DMS 273 treated with DMSO at 0.1 percent for 48 hours (cell line): Measurements from ENCODE around the gene FKBP4.

Experiments
- DNase-seq: peaks from one replicate; lab custom pipeline; 2025; lab: John Stamatoyannopoulos, UW

FKBP4 gene

GRCh38 chr12:2813214-2814185 lies 18.7 kb downstream of the FKBP4 start:
- DNase-seq: peak; percentile 17

GRCh38 chr12:2819810-2820209 lies 25.0 kb downstream of the FKBP4 start:
- no peak for DNase-seq

DNA sequence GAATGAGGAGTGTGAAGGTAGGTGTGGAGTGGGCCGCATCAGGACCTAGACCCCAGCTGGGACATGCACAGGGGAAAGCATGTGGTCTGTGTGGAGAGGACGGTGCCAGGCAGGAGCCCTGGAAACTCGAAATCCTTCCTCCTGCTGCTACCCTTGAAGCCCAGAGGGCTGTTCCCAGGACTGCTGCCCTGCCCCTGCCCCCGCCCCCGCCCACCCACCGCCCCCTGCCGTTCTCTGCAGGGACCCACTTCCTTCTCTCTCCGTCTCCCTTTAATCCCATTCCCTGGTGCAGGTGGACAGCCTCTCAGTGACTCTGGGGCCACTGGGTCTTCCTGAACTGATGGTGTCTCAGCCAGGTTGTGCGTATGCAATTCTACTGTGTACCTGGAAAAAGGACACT lies 25.7 kb downstream of the FKBP4 start:
- DNase-seq: no peak

DNA sequence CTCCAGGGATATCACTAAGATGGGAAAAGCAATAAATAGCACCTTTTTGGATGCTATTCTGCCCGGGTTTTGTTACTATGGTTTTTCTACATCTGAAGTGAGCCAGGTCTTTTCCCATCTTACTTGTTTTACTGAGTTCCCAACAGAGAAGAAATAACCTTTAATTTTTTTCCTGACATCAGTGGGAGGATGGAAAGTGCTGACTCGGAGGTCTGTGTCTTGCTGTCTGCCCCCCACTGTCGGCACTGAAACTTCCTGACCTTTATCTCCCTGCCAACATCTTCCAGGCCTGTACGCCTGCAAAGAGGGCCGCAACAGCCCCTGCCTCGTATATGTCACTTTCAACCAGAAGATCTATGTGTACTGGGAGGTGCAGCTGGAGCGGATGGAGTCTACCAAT lies 28.7 kb downstream of the FKBP4 start:
- DNase-seq: no peak

- DNase-seq: no peak
Measured at GRCh38 chr12:2824541-2824940, 29.8 kb downstream of the FKBP4 start.

- no peak for DNase-seq
Measured at GRCh38 chr12:2825132-2825531, 30.4 kb downstream of the FKBP4 start.

DNA sequence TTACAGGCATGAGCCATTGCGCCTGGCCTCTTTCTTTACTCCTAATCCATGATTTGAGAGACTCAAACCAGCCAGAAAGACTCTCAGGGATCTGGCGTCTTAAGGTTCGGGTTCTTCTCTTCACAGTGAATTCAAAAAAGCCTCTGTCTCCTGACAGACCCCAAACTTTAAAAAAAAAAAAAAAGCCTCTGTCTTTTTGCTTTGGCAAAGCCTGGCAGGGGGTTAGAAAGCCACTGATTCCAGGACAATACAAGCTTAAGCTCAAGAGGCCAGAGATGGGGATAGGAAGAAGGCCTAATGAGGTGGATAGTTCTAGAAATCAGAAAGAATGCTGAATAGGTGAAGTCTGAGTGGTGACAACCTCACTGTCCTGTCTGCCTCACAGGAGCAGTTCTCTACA lies 31.3 kb downstream of the FKBP4 start:
- DNase-seq: no peak

GRCh38 chr12:2826721-2827515 lies 32.1 kb downstream of the FKBP4 start:
- no peak for DNase-seq

DNA sequence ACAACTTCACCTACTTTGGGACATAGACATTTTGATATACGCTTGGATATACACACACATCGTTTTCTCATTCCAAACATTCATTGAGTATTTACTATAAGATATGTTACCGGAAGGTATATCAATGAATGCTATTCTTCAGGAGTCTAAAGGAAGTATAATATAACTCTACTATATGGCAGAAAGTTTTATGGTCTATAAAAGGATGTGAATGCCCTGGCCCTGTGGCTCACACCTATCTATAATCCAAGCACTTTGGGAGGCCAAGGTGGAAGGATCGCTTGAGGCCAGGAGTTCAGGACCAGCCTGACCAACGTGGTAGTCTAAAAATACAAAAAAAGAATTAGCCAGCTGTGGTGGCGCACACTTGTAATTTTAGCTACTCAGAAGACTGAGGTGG lies 34.5 kb downstream of the FKBP4 start:
- DNase-seq: no peak

- DNase-seq: no peak
Measured at GRCh38 chr12:2832550-2833127, 37.9 kb downstream of the FKBP4 start.

- DNase-seq: no peak
Measured at GRCh38 chr12:2833327-2833726, 38.6 kb downstream of the FKBP4 start.

GRCh38 chr12:2833810-2834209 lies 39.0 kb downstream of the FKBP4 start:
- DNase-seq: no peak

DNA sequence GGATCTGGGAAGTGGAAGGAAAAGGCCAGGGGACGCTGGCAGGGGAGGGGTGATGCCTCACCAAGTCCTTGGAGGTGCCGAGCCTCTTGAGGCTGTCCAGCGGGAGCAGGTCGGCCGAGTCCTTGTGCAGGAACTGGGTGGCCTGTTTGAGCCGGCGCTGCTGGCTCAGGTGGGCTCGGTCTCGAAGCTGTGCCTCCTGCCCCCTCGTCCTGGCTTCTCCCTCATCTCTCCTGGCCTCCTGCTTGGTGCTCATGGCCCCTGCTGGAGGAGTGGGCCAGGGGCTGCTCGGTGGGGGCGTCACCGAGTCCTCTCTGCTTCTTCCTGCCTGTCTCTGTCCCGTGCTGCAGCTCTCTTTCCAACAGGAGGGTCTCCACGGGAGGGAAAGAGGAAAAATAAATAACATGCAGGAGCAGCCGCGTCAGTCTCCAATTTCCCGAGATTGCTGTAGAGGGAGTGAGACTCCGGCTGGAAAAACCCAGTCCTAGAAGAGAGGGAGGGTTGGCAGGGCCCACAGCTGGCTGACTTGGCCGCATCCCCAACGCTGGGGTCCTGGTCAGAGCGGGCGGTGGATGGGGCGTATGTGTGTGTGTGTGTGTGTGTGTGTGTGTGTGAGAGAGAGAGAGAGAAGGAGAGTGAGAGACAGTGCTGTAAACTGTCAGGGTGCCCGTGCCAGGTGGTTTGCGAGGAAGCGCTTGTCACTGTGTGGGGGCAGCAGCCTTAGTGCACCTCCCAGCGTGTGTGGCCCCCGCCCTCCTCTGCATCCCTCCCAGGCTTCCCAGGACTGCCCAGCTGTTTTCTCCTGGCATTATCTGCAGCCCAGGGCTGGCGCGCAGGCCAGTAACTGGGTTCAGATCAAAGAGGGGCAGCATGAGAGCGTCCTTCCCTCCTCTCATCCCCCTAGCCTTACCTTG lies 40.1 kb downstream of the FKBP4 start, which contains the start of gene NRIP2:
Gene NRIP2 (minus strand): TSS at position 455 of the 911 bp plus-strand sequence. CDS start 52 bp downstream, at position 403.
- no peak for DNase-seq

DNA sequence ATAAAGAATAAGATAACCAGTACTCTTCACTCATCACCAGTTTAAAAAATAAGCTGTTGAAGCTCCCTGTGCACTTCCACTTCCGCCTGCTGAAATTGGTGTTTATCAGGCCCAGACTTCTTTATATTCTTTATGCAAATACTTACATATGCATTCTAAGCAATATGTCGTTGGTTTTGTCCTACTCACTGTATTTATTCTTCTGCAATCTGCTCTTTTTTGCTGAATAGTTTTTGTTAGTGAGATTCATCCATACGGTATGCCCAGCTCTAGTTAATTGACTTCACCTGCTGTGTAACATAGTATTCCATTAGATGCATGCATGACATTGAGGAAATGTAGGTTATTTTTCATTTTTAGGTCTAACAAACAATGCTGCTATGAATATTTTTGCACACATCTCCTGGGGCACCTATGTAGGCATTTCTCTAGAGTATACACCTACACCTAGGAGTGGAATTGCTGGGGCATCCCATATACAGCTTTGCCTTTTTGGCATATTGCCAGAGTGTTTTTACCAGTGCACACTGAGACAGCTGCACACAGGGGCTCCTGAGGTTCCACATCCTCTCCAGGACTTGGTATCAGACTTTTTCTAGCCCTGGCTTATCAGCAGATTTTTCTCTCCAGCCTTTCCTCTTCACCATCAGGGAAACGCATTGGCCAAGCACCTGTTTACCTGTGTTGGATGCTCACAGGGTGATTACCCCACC lies 41.1 kb downstream of the FKBP4 start:
- DNase-seq: no peak

- no peak for DNase-seq
Measured at GRCh38 chr12:2836574-2836973, 41.8 kb downstream of the FKBP4 start.

- no peak for DNase-seq
Measured at GRCh38 chr12:2841056-2841650, 46.4 kb downstream of the FKBP4 start.

DNA sequence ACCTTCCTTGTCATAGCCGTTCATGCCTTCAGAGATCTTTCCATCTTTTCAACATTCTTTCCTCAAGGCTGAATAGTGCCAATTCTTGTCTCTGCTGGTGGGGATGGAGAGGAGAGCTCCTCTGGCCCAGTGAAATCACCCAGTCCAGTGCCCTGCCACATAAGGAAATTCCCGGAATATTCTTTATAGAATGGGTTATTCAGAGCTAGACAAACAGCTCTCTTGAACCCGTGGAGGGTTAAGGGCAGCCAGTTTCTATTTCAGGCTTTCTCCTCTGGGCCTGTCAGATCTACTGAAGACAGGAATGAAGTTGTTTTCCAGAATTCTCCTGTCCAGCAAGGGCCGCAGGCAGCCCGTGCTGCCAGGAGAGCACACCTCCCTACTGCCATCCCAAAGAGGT lies 48.2 kb downstream of the FKBP4 start:
- no peak for DNase-seq

- DNase-seq: no peak
Measured at GRCh38 chr12:2844786-2845185, 50.0 kb downstream of the FKBP4 start.

DNA sequence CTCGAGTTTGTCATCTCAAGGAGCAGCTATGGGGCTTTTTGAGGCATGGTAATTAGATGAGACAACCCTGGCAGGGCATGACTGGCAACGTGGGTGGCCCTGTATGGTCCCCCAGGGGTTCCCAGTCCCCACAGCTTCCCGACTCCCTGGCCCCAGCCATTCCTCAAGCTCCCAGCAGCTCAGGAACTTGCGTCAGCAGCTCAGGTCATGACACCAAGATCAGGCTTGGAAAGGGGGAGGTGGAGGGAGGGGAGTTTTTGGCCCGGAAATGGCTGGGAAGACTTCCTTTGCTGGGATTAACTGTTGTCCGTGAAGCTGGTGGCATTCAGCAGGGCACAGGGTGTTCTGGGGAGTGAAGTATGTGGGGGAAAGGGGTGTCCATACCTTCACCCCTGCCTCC lies 50.5 kb downstream of the FKBP4 start:
- no peak for DNase-seq

GRCh38 chr12:2851931-2852330 lies 57.2 kb downstream of the FKBP4 start:
- no peak for DNase-seq
